SK-N-SH treated with all-trans-retinoic acid at 6 μM for 48 hours (cell line): ENCODE results near the gene OR11A1.

Source experiments
- ATAC-seq: fragments of 200-7000 bp; cut with Tn5 transposase; 3 replicates; pipeline ENCODE4 v1.9.1; 2020; ENCODE audit warnings: mild to moderate bottlenecking, moderate library complexity
- ARNTL ChIP-seq: fragments of 450-650 bp; formaldehyde crosslinking; IDR thresholded peaks from 2 replicates; pipeline ENCODE4 v1.5.0; 2020; ENCODE audit warnings: low read depth, mild to moderate bottlenecking, moderate library complexity, borderline replicate concordance
- BACH2 ChIP-seq: fragments of 250-450 bp; sonication (Bioruptor Pico); IDR thresholded peaks from 2 replicates; pipeline ENCODE4 v1.9.0; 2021; ENCODE audit warnings: mild to moderate bottlenecking, borderline replicate concordance
- CREB5 ChIP-seq: fragments of 250-450 bp; sonication (Bioruptor Pico); IDR thresholded peaks from 2 replicates; pipeline ENCODE4 v1.5.1; 2020; ENCODE audit warnings: low read depth, mild to moderate bottlenecking, moderate library complexity
- CSRNP3 ChIP-seq: fragments of 250-450 bp; sonication (Bioruptor Pico); IDR thresholded peaks from 2 replicates; pipeline ENCODE4 v1.5.1; 2021; ENCODE audit warnings: mild to moderate bottlenecking, moderate library complexity
- ESRRG ChIP-seq: fragments of 250-450 bp; sonication (Bioruptor Pico); IDR thresholded peaks from 2 replicates; pipeline ENCODE4 v1.6.1; 2021; ENCODE audit warnings: mild to moderate bottlenecking
- GLIS3 ChIP-seq: fragments of 250-450 bp; sonication (Bioruptor Pico); IDR thresholded peaks from 2 replicates; pipeline ENCODE4 v1.5.0; 2020; ENCODE audit warnings: mild to moderate bottlenecking, moderate library complexity
- ISL1 ChIP-seq: fragments of 250-450 bp; sonication (Bioruptor Pico); IDR thresholded peaks from 2 replicates; pipeline ENCODE4 v2.1.2; 2022; ENCODE audit warnings: mild to moderate bottlenecking, moderate library complexity
- OSR1 ChIP-seq: fragments of 250-450 bp; sonication (Bioruptor Pico); IDR thresholded peaks from 2 replicates; pipeline ENCODE4 v1.8.0; 2022; ENCODE audit warnings: moderate library complexity, mild to moderate bottlenecking, inconsistent platforms
- PATZ1 ChIP-seq: fragments of 250-450 bp; sonication (Bioruptor Pico); IDR thresholded peaks from 2 replicates; pipeline ENCODE4 v1.8.0; 2020; ENCODE audit warnings: mild to moderate bottlenecking, moderate library complexity, borderline replicate concordance
- POU6F1 ChIP-seq: fragments of 250-450 bp; sonication (Bioruptor Pico); IDR thresholded peaks from 2 replicates; pipeline ENCODE4 v1.8.0; 2021; ENCODE audit warnings: low read depth, mild to moderate bottlenecking, moderate library complexity, borderline replicate concordance
- PPARA ChIP-seq: fragments of 250-450 bp; sonication (Bioruptor Pico); IDR thresholded peaks from 2 replicates; pipeline ENCODE4 v1.5.0; 2020; ENCODE audit warnings: mild to moderate bottlenecking, borderline replicate concordance
- RARB ChIP-seq: fragments of 250-450 bp; sonication (Bioruptor Pico); IDR thresholded peaks from 2 replicates; pipeline ENCODE4 v1.8.0; 2021; ENCODE audit warnings: mild to moderate bottlenecking, moderate library complexity
- TCF4 ChIP-seq: fragments of 250-450 bp; sonication (Bioruptor Pico); IDR thresholded peaks from 2 replicates; pipeline ENCODE4 v1.8.0; 2021; ENCODE audit warnings: mild to moderate bottlenecking, moderate library complexity, borderline replicate concordance
- TOX ChIP-seq: fragments of 250-450 bp; sonication (Bioruptor Pico); IDR thresholded peaks from 2 replicates; pipeline ENCODE4 v1.8.0; 2021; ENCODE audit warnings: mild to moderate bottlenecking, moderate library complexity, borderline replicate concordance
- TSHZ2 ChIP-seq: fragments of 250-450 bp; sonication (Bioruptor Pico); IDR thresholded peaks from 2 replicates; pipeline ENCODE4 v1.5.0; 2020; ENCODE audit warnings: mild to moderate bottlenecking, moderate library complexity
- ZFP3 ChIP-seq: fragments of 250-450 bp; sonication (Bioruptor Pico); IDR thresholded peaks from 2 replicates; pipeline ENCODE4 v1.5.0; 2020; ENCODE audit warnings: mild to moderate bottlenecking, moderate library complexity
- ZNF70 ChIP-seq: fragments of 450-650 bp; formaldehyde crosslinking; IDR thresholded peaks from 2 replicates; pipeline ENCODE4 v1.5.0; 2020; ENCODE audit warnings: mild to moderate bottlenecking, moderate library complexity
- ZNF8 ChIP-seq: fragments of 450-650 bp; formaldehyde crosslinking; IDR thresholded peaks from 2 replicates; pipeline ENCODE4 v1.5.0; 2020; ENCODE audit warnings: mild to moderate bottlenecking, moderate library complexity

Gene OR11A1

GRCh38 chr6:29505808-29506207 is 48.9 kb upstream of the OR11A1 start:
- no peak for ATAC-seq
- no peak for TF ChIP-seq CREB5
- no peak for TF ChIP-seq PPARA (CRISPR knock-in tag)
- TF ChIP-seq ARNTL = no peak
- no peak for TF ChIP-seq GLIS3 (CRISPR knock-in tag)
- no peak for TF ChIP-seq PATZ1 (CRISPR knock-in tag)
- TF ChIP-seq ISL1 (CRISPR knock-in tag) = no peak

GRCh38 chr6:29504961-29505360 is 48.1 kb upstream of the OR11A1 start:
- no peak for ATAC-seq
- TF ChIP-seq PPARA (CRISPR knock-in tag) = no peak
- TF ChIP-seq ZNF8 = no peak
- TF ChIP-seq ISL1 (CRISPR knock-in tag) = no peak
- no peak for TF ChIP-seq TOX (CRISPR knock-in tag)
- no peak for TF ChIP-seq ZNF70
- no peak for TF ChIP-seq TSHZ2 (CRISPR knock-in tag)
- no peak for TF ChIP-seq BACH2 (CRISPR knock-in tag)
- TF ChIP-seq GLIS3 (CRISPR knock-in tag) = no peak
- no peak for TF ChIP-seq CSRNP3 (CRISPR knock-in tag)
- no peak for TF ChIP-seq TCF4 (CRISPR knock-in tag)
- no peak for TF ChIP-seq ARNTL
- TF ChIP-seq ESRRG = no peak
- TF ChIP-seq CREB5 = no peak
- TF ChIP-seq RARB = no peak
- no peak for TF ChIP-seq PATZ1 (CRISPR knock-in tag)

- no peak for ATAC-seq
- TF ChIP-seq TCF4 (CRISPR knock-in tag) (no peak), OSR1 (no peak), RARB (no peak), ZNF70 (no peak), CSRNP3 (CRISPR knock-in tag) (no peak), PPARA (CRISPR knock-in tag) (no peak), POU6F1 (CRISPR knock-in tag) (no peak), CREB5 (no peak), GLIS3 (CRISPR knock-in tag) (no peak), ZNF8 (no peak), ZFP3 (no peak)
These were observed 45.7 kb upstream of the OR11A1 start for GRCh38 chr6:29502597-29502996.
